Central memory CD8-positive, alpha-beta T cell (primary cell): Measurements from ENCODE around the gene LRMDA.
"Not testable (repeated sequence)": the region's sequence is repeated elsewhere in the genome, so short reads cannot be mapped to it uniquely, and the experiment has no call there.

Source experiments
- ATAC-seq: fragments of 150-1000 bp; cut with Tn5 transposase; replicated peaks from 2 replicates; pipeline ENCODE4 v1.10.0; 2022; ENCODE audit warnings: mild to moderate bottlenecking, moderate FRiP score, moderate number of reproducible peaks; ENCODE audit not compliant: poor library complexity, severe bottlenecking; ENCODE audit errors: extremely low read depth
- DNase-seq, 2 donors: peaks; one replicate each; pipeline ENCODE4 v3.0.0; 2021; ENCODE audit warnings: low spot score in 2 of 2
- H3K27ac Mint-ChIP-seq: one replicate; pipeline ENCODE4 v1.8.0; 2022; ENCODE audit warnings: low read depth, mild to moderate bottlenecking, moderate library complexity, mixed read lengths
- H3K27me3 Mint-ChIP-seq: one replicate; pipeline ENCODE4 v1.8.0; 2022; ENCODE audit warnings: mixed read lengths
- H3K36me3 Mint-ChIP-seq: one replicate; pipeline ENCODE4 v1.8.0; 2022; ENCODE audit warnings: mild to moderate bottlenecking, moderate library complexity, mixed read lengths; ENCODE audit not compliant: insufficient read depth
- H3K4me1 Mint-ChIP-seq: one replicate; pipeline ENCODE4 v1.8.0; 2022; ENCODE audit warnings: mixed read lengths
- H3K4me3 Mint-ChIP-seq: one replicate; pipeline ENCODE4 v1.8.0; 2022; ENCODE audit warnings: mild to moderate bottlenecking, moderate library complexity, mixed read lengths
- H3K9me3 Mint-ChIP-seq: one replicate; pipeline ENCODE4 v1.8.0; 2022; ENCODE audit warnings: mixed read lengths

LRMDA gene

GRCh38 chr10:75516154-75516553 lies 84.7 kb downstream of the LRMDA start:
- H3K4me3 Mint-ChIP-seq, ATAC-seq, H3K27ac Mint-ChIP-seq, H3K4me1 Mint-ChIP-seq, H3K36me3 Mint-ChIP-seq, DNase-seq: not testable (repeated sequence)
- H3K27me3 Mint-ChIP-seq: peaks cover 50% of the 10 kb centered on the region
- peaks cover 18% of the 10 kb centered on the region for H3K9me3 Mint-ChIP-seq

- not testable (repeated sequence) for H3K27ac Mint-ChIP-seq, H3K36me3 Mint-ChIP-seq, DNase-seq, H3K4me3 Mint-ChIP-seq, H3K4me1 Mint-ChIP-seq, ATAC-seq
- peaks cover 60% of the 10 kb centered on the region for H3K27me3 Mint-ChIP-seq
- H3K9me3 Mint-ChIP-seq: peaks cover 20% of the 10 kb centered on the region
Observed at GRCh38 chr10:75519213-75519612, 87.8 kb downstream of the LRMDA start.

GRCh38 chr10:75521194-75521829 lies 89.9 kb downstream of the LRMDA start:
- peaks cover 19% of the 10 kb centered on the region for H3K9me3 Mint-ChIP-seq
- not testable (repeated sequence) for H3K4me3 Mint-ChIP-seq, H3K27ac Mint-ChIP-seq, DNase-seq, H3K4me1 Mint-ChIP-seq, H3K36me3 Mint-ChIP-seq, ATAC-seq
- peaks cover 67% of the 10 kb centered on the region for H3K27me3 Mint-ChIP-seq

- peaks cover 12% of the 10 kb centered on the region for H3K9me3 Mint-ChIP-seq
- no peak overlapping the region for H3K27ac Mint-ChIP-seq
- H3K27me3 Mint-ChIP-seq: peaks cover 63% of the 10 kb centered on the region
- DNase-seq (no peak), ATAC-seq (no peak)
- no peak overlapping the region for H3K4me3 Mint-ChIP-seq
- H3K4me1 Mint-ChIP-seq: no peaks in the 10 kb centered on the region
- no peaks in the 10 kb centered on the region for H3K36me3 Mint-ChIP-seq
Observed at GRCh38 chr10:75525067-75525466, 93.6 kb downstream of the LRMDA start.

GRCh38 chr10:75525646-75526045 lies 94.2 kb downstream of the LRMDA start:
- no peaks in the 10 kb centered on the region for H3K36me3 Mint-ChIP-seq
- no peak overlapping the region for H3K27ac Mint-ChIP-seq
- no peak for DNase-seq
- H3K4me3 Mint-ChIP-seq: no peak overlapping the region
- H3K27me3 Mint-ChIP-seq: peaks cover 57% of the 10 kb centered on the region
- no peaks in the 10 kb centered on the region for H3K4me1 Mint-ChIP-seq
- H3K9me3 Mint-ChIP-seq: peaks cover 6% of the 10 kb centered on the region
- no peak for ATAC-seq

- Mint-ChIP-seq H3K9me3 (peaks cover 6% of the 10 kb centered on the region), H3K4me3 (no peak overlapping the region), H3K27ac (no peak overlapping the region), H3K27me3 (peaks cover 38% of the 10 kb centered on the region), H3K4me1 (no peaks in the 10 kb centered on the region), H3K36me3 (no peaks in the 10 kb centered on the region)
- ATAC-seq (no peak), DNase-seq (no peak)
Observed at GRCh38 chr10:75527542-75527941, 96.1 kb downstream of the LRMDA start.

- Mint-ChIP-seq H3K27ac (no peak overlapping the region), H3K4me1 (no peaks in the 10 kb centered on the region), H3K4me3 (no peak overlapping the region), H3K9me3 (peaks cover 6% of the 10 kb centered on the region), H3K36me3 (no peaks in the 10 kb centered on the region), H3K27me3 (peaks cover 41% of the 10 kb centered on the region)
- DNase-seq: no peak
- ATAC-seq: no peak
Observed at GRCh38 chr10:75528392-75528791, 97.0 kb downstream of the LRMDA start.

- H3K4me3 Mint-ChIP-seq: no peak overlapping the region
- ATAC-seq (no peak), DNase-seq (no peak)
- H3K36me3 Mint-ChIP-seq: no peaks in the 10 kb centered on the region
- H3K9me3 Mint-ChIP-seq: no peaks in the 10 kb centered on the region
- no peak overlapping the region for H3K27ac Mint-ChIP-seq
- H3K4me1 Mint-ChIP-seq: no peaks in the 10 kb centered on the region
- peaks cover 28% of the 10 kb centered on the region for H3K27me3 Mint-ChIP-seq
Observed at GRCh38 chr10:75530299-75530698, 98.9 kb downstream of the LRMDA start.

GRCh38 chr10:75531571-75532031 lies 100.2 kb downstream of the LRMDA start:
- Mint-ChIP-seq H3K4me1 (no peaks in the 10 kb centered on the region), H3K4me3 (no peak overlapping the region), H3K27ac (no peak overlapping the region)

GRCh38 chr10:75532253-75532924 lies 101.0 kb downstream of the LRMDA start:
- Mint-ChIP-seq H3K4me1 (no peaks in the 10 kb centered on the region), H3K27ac (no peak overlapping the region), H3K9me3 (no peaks in the 10 kb centered on the region), H3K4me3 (no peak overlapping the region), H3K27me3 (peaks cover 24% of the 10 kb centered on the region), H3K36me3 (peaks cover 2% of the 10 kb centered on the region)
- ATAC-seq (no peak), DNase-seq (no peak)

More at GRCh38 chr10:75531571-75532031, 100.2 kb downstream of the LRMDA start:
- no peaks in the 10 kb centered on the region for H3K9me3 Mint-ChIP-seq
- DNase-seq (no peak), ATAC-seq (no peak)
- no peaks in the 10 kb centered on the region for H3K36me3 Mint-ChIP-seq
- peaks cover 24% of the 10 kb centered on the region for H3K27me3 Mint-ChIP-seq

- no peaks in the 10 kb centered on the region for H3K9me3 Mint-ChIP-seq
- ATAC-seq: no peak
Observed at GRCh38 chr10:75538144-75538543, 106.7 kb downstream of the LRMDA start.

GRCh38 chr10:75538765-75539164 lies 107.3 kb downstream of the LRMDA start:
- DNase-seq: no peak
- Mint-ChIP-seq H3K27ac (no peak overlapping the region), H3K36me3 (peaks cover 2% of the 10 kb centered on the region), H3K4me1 (no peaks in the 10 kb centered on the region), H3K27me3 (peaks cover 42% of the 10 kb centered on the region), H3K4me3 (no peak overlapping the region), H3K9me3 (no peaks in the 10 kb centered on the region)
- no peak for ATAC-seq

More at GRCh38 chr10:75538144-75538543, 106.7 kb downstream of the LRMDA start:
- no peak overlapping the region for H3K27ac Mint-ChIP-seq
- H3K36me3 Mint-ChIP-seq: peaks cover 2% of the 10 kb centered on the region
- H3K27me3 Mint-ChIP-seq: peaks cover 44% of the 10 kb centered on the region
- no peaks in the 10 kb centered on the region for H3K4me1 Mint-ChIP-seq
- DNase-seq: no peak
- no peak overlapping the region for H3K4me3 Mint-ChIP-seq

GRCh38 chr10:75540357-75540966 lies 109.0 kb downstream of the LRMDA start:
- H3K4me3 Mint-ChIP-seq: no peak overlapping the region
- peaks cover 57% of the 10 kb centered on the region for H3K27me3 Mint-ChIP-seq
- H3K27ac Mint-ChIP-seq: no peak overlapping the region
- H3K36me3 Mint-ChIP-seq: peaks cover 2% of the 10 kb centered on the region
- H3K4me1 Mint-ChIP-seq: no peaks in the 10 kb centered on the region
- H3K9me3 Mint-ChIP-seq: no peaks in the 10 kb centered on the region
- ATAC-seq (no peak), DNase-seq (no peak)
